ENCODE measurements around the gene TAGLN2. TPM values are rescaled to one million over a fixed set of nuclear protein-coding genes. Genes with fewer than 3 reads are reported as not detected.

Gene TAGLN2
- total and polyA plus RNA-seq, 9 of the 15 experiments (the other 6 are each of a cell fraction or from before 2014, with no cell fraction given), result 192 to 683 (median 455) TPM

GRCh38 chr1:159881622-159882526 lies 43.4 kb downstream of the TAGLN2 start (continued):
- TF ChIP-seq ZNF212 (CRISPR knock-in tag; IDR thresholded peaks at IDR 0.05) (no peak), ATF6 (CRISPR knock-in tag; IDR thresholded peaks at IDR 0.05) (no peak), HSF4 (CRISPR knock-in tag; IDR thresholded peaks at IDR 0.05; ENCODE audit: borderline replicate concordance) (no peak), ZNF316 (IDR thresholded peaks at IDR 0.05) (no peak), HDAC1 (IDR thresholded peaks at IDR 0.05) (peak in 1 of 2 experiments; percentile 41; a peak in 1 of 4 replicates), RBM15 (IDR thresholded peaks at IDR 0.05; ENCODE audit: insufficient read depth, low read length) (no peak), ZNF589 (CRISPR knock-in tag; IDR thresholded peaks at IDR 0.05; ENCODE audit: low read depth) (peak; percentile 61; the same call in 1 of the 2 replicates), ZBTB33 (CRISPR knock-in tag; IDR thresholded peaks at IDR 0.05) (no peak)
